Measurements from ENCODE around the gene ALDH1A2.

- TF ChIP-seq EZH2 (IDR thresholded peaks at IDR 0.05; ENCODE audit: low read depth), result no peak
- TF ChIP-seq CTCF (conservative IDR thresholded peaks at IDR 0.05), result no peak
Observed at GRCh38 chr15:57916695-57917094, 148.8 kb downstream of the ALDH1A2 start.
